Hindlimb muscle (tissue), 1 donor: ENCODE results near the gene ANKS3. TPM values are rescaled to one million over a fixed set of nuclear protein-coding genes. Genes with fewer than 3 reads are reported as not detected.
"Not testable (repeated sequence)": the region's sequence is repeated elsewhere in the genome, so short reads cannot be mapped to it uniquely, and the experiment has no call there.

Source experiments
- DNase-seq: peaks from one replicate; pipeline ENCODE4 v3.0.0-alpha.2; 2013
- polyA plus RNA-seq: library from polyadenylated mRNA; unstranded; fragments of 120-200 nt; gene quantifications from one replicate; pipeline ENCODE4 v1.2.1, GENCODE V29; 2013; ENCODE audit not compliant: insufficient read length

ANKS3 gene
- polyA plus RNA-seq, 1 donor = 16.6 TPM

- DNase-seq = no peak
Measured at GRCh38 chr16:4754865-4755264, 20.8 kb upstream of the ANKS3 start.

- no peak for DNase-seq
Measured at GRCh38 chr16:4753227-4753626, 19.2 kb upstream of the ANKS3 start.

GRCh38 chr16:4752351-4753100 is 18.5 kb upstream of the ANKS3 start:
- DNase-seq = no peak

- no peak for DNase-seq
Measured at GRCh38 chr16:4750896-4751295, 16.8 kb upstream of the ANKS3 start.

- DNase-seq = no peak
Measured at GRCh38 chr16:4749700-4750257, 15.7 kb upstream of the ANKS3 start.

- DNase-seq = no peak
Measured at GRCh38 chr16:4748682-4749411, 14.8 kb upstream of the ANKS3 start.

- DNase-seq = no peak
Measured at GRCh38 chr16:4747906-4748681, 14.0 kb upstream of the ANKS3 start.

- DNase-seq = no peak
Measured at GRCh38 chr16:4746991-4747574, 13.0 kb upstream of the ANKS3 start.

- no peak for DNase-seq
Measured at GRCh38 chr16:4746215-4746614, 12.1 kb upstream of the ANKS3 start.

- no peak for DNase-seq
Measured at GRCh38 chr16:4745274-4745569, 11.2 kb upstream of the ANKS3 start.

GRCh38 chr16:4744555-4745273 is 10.6 kb upstream of the ANKS3 start:
- DNase-seq = no peak

GRCh38 chr16:4743226-4743878 is 9.3 kb upstream of the ANKS3 start:
- no peak for DNase-seq

GRCh38 chr16:4738370-4738769 is 4.3 kb upstream of the ANKS3 start:
- not testable (repeated sequence) for DNase-seq

- no peak for DNase-seq
Measured at GRCh38 chr16:4737545-4737944, 3.5 kb upstream of the ANKS3 start.

GRCh38 chr16:4736546-4736945 is 2.5 kb upstream of the ANKS3 start:
- DNase-seq = no peak

- DNase-seq = peak; percentile 87
Measured at GRCh38 chr16:4734730-4735535, 862 bp upstream of the ANKS3 start.

- DNase-seq = no peak
Measured at GRCh38 chr16:4733747-4734062, 366 bp downstream of the ANKS3 start.

- DNase-seq = no peak
Measured at GRCh38 chr16:4733211-4733742, 794 bp downstream of the ANKS3 start.

- no peak for DNase-seq
Measured at GRCh38 chr16:4729876-4730275, 4.2 kb downstream of the ANKS3 start.

GRCh38 chr16:4728676-4729075 is 5.4 kb downstream of the ANKS3 start:
- no peak for DNase-seq

- DNase-seq = no peak
Measured at GRCh38 chr16:4726616-4727015, 7.5 kb downstream of the ANKS3 start.
